Measurements from ENCODE around the gene KDM1B.

DNA sequence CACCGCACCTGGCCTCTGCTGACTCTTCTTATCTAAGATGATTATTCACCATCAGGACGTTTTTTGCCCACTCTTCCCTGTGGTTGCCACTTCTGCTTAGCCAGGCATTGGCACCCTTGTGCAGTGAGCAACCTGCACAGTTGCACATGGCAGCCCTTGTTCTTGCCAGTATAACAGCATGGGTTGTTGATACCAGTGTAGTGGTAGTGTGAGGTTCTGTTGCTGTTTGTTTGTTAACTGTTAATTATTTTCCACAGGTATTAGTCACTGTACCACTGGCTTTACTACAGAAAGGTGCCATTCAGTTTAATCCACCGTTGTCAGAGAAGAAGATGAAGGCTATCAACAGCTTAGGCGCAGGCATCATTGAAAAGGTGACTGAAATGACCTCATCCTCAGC, 57.0 kb downstream of the KDM1B start:
- TF ChIP-seq, protein P1, sequence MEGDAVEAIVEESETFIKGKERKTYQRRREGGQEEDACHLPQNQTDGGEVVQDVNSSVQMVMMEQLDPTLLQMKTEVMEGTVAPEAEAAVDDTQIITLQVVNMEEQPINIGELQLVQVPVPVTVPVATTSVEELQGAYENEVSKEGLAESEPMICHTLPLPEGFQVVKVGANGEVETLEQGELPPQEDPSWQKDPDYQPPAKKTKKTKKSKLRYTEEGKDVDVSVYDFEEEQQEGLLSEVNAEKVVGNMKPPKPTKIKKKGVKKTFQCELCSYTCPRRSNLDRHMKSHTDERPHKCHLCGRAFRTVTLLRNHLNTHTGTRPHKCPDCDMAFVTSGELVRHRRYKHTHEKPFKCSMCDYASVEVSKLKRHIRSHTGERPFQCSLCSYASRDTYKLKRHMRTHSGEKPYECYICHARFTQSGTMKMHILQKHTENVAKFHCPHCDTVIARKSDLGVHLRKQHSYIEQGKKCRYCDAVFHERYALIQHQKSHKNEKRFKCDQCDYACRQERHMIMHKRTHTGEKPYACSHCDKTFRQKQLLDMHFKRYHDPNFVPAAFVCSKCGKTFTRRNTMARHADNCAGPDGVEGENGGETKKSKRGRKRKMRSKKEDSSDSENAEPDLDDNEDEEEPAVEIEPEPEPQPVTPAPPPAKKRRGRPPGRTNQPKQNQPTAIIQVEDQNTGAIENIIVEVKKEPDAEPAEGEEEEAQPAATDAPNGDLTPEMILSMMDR (IDR thresholded peaks at IDR 0.05; ENCODE audit: extremely low read depth in 1 of 2, insufficient read depth in 1 of 2, low read depth in 1 of 2, low read length in 2 of 2), result no peak
- TF ChIP-seq POLR2AphosphoS5 (IDR thresholded peaks at IDR 0.05; ENCODE audit: insufficient read depth, low read depth, low read length) (no peak), POLR2A (IDR thresholded peaks at IDR 0.05; ENCODE audit: low read depth, low read length) (no peak), EZH2 (IDR thresholded peaks at IDR 0.05; ENCODE audit: borderline replicate concordance, low read depth, low read length, severe bottlenecking) (no peak), JUN (IDR thresholded peaks at IDR 0.05; ENCODE audit: borderline replicate concordance, insufficient read depth, insufficient read length, low read depth) (no peak)
